HG03039 (cell line): ENCODE data around the gene UPK1A.
"Not testable (repeated sequence)": the region's sequence is repeated elsewhere in the genome, so short reads cannot be mapped to it uniquely, and the experiment has no call there.

ENCODE experiments used
- ATAC-seq: cut with Tn5 transposase; IDR thresholded peaks from one replicate; pipeline ENCODE4 v1.9.1; 2021; ENCODE audit warnings: mild to moderate bottlenecking, moderate library complexity; ENCODE audit not compliant: unreplicated experiment

The UPK1A gene

DNA sequence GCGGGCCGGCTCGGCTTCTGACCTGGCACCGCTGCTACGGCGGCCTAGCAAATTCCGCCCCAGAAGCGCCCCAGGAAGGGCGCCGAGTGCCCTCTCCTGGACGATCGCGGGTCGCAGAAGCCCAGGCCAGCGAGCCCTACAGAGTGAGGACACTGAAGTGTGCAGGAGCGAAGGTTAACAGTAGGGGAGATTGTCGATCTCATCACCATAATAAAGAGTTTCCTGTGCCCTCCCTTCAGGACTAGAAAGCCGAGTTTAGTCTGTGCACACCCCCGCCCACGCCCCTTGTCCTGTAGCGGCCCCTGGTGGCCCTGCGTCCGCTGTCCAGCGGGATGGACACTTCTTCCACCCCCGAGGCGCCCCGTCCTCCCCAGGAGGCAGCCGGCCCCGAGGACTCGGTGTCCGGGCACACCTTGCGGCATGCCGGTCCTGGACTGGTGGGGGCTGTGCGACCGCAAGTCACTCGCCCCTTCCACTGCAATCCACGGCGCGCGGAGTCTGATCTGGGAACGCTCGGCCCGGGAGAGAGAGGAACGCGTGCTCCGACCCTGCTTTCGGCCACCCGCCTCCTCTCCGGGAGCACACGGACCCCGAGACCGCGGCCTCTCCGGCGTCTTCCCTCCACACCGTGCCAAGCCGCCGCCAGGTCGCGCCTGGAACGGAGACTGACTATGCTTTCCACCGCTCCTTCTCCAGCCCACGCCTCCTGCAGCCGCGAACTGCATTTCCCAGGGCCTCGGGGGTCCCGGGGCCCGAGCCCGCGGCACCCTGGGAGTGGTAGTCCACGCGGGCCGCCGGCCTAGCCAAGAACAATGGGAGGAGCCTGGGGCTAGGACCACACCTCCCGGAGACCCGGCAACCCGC, 50.7 kb downstream of the UPK1A start:
- peak; percentile 45 for ATAC-seq

DNA sequence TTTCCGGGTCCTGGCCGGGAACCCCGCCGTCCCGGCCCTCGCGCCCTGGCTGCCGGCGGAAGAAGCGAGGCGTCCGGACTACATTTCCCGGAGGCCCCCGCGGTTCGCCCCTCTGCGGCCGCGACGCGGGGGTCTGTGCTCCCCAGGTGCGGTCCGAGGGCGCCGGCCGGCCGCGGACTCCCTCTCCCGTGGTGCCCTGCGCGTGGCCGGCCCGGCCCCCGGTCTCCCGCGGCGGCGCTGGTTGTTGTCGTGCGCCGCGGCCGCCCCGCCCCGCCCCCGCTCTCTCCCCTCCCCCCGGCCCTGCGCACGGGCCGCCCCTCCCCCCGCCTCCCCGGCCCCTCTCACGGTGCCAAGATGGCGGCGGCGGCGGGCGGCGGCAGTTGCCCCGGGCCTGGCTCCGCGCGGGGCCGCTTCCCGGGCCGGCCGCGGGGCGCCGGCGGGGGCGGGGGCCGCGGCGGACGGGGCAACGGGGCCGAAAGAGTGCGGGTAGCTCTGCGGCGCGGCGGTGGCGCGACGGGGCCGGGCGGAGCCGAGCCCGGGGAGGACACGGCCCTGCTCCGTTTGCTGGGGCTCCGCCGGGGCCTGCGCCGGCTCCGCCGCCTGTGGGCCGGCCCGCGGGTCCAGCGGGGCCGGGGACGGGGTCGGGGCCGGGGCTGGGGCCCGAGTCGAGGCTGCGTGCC, 51.5 kb downstream of the UPK1A start, which contains the start of gene KMT2B:
Gene KMT2B, plus strand, starts transcription at position 339 of the 680 bp plus-strand sequence. Its CDS starts 16 bp downstream, at position 355.
- ATAC-seq, result peak; percentile 42

DNA sequence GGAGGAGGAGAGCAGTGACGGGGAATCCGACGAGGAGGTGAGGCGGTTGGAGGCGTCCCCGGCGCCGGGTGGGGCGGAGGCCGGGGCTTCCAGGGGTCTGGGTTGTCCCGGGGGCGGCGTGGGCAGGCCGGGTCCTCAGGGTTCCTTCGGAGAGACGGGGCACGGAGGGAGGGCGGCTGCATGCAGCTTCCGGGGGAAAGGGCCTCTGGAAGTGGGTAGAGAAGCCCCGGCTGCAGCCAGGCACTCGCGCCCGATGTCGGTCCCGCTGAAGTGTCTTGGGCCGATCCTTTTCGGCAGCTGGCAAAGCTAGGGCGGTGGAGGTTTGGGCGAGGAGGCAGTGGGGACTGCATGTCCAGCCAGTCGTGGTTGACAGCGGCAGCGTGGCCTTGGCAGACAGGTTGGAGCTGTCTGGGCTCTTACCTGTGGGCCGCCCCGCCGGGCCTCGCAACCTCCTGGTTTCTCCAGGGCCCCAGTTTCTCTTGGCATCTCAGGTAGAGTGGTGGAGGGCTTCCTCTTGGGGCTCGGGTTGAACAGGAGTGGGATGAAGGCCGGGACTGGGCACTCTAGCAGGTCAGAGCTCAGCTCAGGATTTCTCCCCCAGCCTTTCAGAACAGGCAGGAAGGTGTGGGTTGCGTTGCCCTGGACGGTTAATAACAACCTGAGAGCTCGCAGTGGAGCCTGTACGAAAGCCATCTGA, 52.2 kb downstream of the UPK1A start:
- ATAC-seq, result no peak

DNA sequence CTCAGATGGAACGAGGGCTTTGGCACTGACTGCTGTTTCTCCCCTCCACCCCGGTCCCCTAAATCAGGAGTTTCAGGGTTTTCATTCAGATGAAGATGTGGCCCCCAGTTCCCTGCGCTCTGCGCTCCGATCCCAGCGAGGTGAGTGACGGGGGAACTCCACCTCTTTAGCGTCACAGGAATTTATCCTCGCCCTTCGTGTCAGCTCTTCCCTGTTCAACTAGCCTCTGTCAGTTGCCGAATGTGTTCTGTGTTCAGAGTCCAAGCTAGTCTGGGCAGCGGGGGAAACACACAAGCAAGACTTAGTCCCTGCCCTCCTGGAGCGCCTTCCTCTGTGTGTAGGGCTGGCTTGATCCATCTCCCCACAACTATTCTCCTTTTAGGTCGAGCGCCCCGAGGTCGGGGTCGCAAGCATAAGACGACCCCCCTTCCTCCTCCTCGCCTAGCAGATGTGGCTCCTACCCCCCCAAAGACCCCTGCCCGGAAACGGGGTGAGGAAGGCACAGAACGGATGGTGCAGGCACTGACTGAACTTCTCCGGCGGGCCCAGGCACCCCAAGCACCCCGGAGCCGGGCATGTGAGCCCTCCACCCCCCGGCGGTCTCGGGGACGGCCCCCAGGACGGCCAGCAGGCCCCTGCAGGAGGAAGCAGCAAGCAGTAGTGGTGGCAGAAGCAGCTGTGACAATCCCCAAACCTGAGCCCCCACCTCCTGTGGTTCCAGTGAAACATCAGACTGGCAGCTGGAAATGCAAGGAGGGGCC, 53.3 kb downstream of the UPK1A start:
- ATAC-seq, result no peak

DNA sequence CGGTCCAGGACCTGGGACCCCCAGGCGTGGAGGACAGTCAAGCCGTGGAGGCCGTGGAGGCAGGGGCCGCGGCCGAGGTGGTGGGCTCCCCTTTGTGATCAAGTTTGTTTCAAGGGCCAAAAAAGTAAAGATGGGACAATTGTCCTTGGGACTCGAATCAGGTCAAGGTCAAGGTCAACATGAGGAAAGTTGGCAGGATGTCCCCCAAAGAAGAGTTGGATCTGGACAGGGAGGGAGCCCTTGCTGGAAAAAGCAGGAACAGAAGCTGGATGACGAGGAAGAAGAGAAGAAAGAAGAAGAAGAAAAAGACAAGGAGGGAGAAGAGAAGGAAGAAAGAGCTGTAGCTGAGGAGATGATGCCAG, 53.8 kb downstream of the UPK1A start:
- no peak for ATAC-seq

DNA sequence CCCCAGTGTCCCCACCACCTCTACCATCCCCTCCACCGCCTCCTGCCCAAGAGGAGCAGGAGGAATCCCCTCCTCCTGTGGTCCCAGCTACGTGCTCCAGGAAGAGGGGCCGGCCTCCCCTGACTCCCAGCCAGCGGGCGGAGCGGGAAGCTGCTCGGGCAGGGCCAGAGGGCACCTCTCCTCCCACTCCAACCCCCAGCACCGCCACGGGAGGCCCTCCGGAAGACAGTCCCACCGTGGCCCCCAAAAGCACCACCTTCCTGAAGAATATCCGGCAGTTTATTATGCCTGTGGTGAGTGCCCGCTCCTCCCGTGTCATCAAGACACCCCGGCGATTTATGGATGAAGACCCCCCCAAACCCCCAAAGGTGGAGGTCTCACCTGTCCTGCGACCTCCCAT, 54.3 kb downstream of the UPK1A start:
- ATAC-seq, result no peak

DNA sequence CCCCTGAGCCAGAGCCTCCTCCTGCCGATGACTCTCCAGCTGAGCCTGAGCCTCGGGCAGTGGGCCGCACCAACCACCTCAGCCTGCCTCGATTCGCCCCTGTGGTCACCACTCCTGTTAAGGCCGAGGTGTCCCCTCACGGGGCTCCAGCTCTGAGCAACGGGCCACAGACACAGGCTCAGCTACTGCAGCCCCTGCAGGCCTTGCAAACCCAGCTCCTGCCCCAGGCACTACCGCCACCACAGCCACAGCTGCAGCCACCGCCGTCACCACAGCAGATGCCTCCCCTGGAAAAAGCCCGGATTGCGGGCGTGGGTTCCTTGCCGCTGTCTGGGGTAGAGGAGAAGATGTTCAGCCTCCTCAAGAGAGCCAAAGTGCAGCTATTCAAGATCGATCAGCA, 55.1 kb downstream of the UPK1A start:
- no peak for ATAC-seq

DNA sequence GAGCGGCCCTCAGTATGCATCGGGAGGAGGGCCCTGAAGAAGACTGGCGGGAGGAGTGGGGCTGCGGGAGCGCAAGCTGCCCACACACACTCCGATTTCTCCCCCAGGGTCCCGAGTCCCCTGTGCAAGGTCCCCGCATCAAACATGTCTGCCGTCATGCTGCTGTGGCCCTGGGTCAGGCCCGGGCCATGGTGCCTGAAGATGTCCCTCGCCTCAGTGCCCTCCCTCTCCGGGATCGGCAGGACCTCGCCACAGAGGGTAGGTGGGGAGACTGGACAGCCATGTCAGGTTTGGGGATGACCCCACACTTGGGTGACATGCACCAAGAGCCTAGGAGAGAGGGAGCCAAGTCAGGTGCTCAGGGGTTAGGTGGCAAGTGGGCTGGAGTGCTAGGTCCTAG, 56.1 kb downstream of the UPK1A start:
- ATAC-seq, result no peak

DNA sequence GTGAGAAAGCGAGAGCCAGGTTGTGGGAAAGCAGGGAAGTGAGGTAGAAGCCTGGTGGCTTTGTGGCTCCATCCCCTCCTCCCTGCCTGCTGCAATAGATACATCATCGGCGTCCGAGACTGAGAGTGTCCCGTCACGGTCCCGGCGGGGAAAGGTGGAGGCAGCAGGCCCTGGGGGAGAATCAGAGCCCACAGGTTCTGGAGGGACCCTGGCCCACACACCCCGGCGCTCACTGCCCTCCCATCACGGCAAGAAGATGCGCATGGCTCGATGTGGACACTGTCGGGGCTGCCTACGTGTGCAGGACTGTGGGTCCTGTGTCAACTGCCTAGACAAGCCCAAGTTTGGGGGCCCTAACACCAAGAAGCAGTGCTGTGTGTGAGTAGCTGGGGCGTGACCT, 56.6 kb downstream of the UPK1A start:
- ATAC-seq, result no peak

DNA sequence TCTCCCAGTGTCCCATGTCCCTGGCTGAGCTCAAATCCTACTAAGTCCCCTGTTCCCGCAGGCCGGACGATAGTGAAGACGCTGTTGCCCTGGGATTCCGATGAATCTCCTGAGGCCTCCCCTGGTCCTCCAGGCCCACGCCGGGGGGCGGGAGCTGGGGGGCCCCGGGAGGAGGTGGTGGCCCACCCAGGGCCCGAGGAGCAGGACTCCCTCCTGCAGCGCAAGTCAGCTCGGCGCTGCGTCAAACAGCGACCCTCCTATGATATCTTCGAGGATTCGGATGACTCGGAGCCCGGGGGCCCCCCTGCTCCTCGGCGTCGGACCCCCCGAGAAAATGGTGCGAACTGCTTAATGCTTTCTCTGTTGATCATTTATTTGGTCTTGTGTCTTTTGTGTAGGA, 57.4 kb downstream of the UPK1A start:
- ATAC-seq, result no peak

DNA sequence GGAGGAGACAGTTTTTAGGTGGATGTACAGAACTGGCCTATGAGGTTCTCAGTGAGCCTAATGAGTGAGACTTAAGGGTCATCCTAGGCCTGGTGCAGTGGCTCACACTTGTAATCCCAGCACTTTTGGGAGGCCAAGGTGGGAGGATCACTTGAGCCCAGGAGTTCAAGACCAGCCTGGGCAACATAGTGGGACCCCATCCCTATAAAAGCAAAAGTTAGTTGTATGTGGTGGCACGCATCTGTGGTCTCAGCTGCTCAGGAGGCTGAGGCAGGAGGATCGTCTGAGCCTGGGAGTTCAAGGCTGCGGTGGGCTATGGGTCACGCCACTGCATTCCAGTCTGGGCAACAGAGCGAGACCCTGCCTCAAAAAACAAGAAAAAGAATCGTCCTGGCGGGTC, 57.8 kb downstream of the UPK1A start:
- not testable (repeated sequence) for ATAC-seq

DNA sequence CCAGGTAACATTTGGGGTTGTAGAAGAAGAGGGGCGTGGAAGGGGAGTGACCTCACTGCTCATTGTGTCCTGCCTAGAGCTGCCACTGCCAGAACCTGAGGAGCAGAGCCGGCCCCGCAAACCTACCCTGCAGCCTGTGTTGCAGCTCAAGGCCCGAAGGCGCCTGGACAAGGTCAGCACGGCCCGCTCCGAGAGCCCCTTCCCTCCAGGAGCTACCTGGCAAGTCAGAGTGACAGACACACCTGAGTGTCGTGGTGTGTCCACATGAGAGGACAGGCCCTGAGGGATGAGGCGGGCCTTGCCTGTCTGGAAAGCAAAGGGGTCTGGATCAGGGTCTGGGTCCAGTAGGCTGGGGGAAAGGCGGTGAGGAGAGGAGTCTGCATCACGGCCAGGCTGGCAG, 58.2 kb downstream of the UPK1A start:
- ATAC-seq, result no peak

DNA sequence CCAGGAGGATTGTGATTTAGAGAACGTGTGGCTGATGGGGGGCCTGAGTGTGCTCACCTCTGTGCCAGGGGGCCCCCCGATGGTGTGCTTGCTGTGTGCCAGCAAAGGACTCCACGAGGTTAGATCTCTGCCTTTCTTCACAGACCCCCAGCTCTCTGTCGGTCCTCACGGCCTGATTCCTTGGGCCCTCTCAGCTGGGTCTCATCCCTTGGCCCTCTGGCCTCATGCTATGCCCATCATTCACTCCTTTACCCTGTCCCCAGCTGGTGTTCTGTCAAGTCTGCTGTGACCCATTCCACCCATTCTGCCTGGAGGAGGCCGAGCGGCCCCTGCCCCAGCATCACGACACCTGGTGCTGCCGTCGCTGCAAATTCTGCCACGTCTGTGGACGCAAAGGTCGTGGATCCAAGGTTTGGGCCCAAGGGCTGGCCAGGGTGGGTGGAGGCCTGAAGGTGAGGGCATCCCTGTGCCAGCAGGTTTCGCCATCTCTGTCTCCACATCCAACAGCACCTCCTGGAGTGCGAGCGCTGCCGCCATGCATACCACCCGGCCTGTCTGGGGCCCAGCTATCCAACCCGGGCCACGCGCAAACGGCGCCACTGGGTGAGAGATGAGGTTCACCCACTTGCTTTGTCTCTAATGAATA, 59.0 kb downstream of the UPK1A start:
- no peak for ATAC-seq

DNA sequence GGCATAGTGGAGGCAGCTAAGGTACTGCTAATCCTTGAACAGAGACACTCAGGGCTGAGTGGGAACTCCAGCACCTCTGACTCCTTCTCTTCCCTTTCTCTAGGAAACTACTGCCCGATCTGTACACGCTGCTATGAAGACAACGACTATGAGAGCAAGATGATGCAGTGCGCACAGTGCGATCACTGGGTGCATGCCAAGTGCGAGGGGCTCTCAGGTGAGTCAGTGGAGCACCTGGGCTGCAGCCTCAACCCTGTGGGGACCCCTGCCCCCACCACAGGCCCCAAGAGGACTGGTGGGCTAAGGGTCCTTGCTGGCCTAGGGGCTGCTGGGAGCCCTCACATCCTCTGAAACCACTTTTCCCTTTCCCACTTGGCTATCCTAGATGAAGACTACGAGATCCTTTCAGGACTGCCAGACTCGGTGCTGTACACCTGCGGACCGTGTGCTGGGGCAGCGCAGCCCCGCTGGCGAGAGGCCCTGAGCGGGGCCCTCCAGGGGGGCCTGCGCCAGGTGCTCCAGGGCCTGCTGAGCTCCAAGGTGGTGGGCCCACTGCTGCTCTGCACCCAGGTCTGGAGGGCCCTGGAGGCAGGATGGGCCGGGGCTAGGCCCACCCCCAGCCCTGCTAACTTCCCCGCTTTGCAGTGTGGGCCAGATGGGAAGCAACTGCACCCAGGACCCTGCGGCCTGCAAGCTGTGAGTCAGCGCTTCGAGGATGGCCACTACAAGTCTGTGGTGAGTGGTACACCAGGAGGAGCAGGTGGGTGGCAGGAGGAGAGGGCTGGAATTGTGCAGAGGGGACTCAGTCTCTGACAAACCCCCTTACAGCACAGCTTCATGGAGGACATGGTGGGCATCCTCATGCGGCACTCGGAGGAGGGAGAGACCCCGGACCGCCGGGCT, 61.0 kb downstream of the UPK1A start:
- ATAC-seq, result no peak
